Calu3 (cell line): Measurements from ENCODE around the gene DCP1A. TPM values are rescaled to one million over a fixed set of nuclear protein-coding genes. Genes with fewer than 3 reads are reported as not detected.

Experiments
- Bru-seq: library from RNA; stranded (reverse); fragments of 400-500 nt; gene quantifications from one replicate; lab custom pipeline; 2021; lab: Mats Ljungman, UMichigan
- BruChase-seq, 2 experiments: library from RNA; stranded (reverse); fragments of 400-500 nt; gene quantifications; one replicate each; lab custom pipeline; 2021; lab: Mats Ljungman, UMichigan
- BruUV-seq: library from RNA; stranded (reverse); fragments of 400-500 nt; replicated peaks from 2 replicates; lab custom pipeline; 2021; lab: Mats Ljungman, UMichigan
- CTCF ChIA-PET: fragments of 300-600 bp; sonication (Branson Sonifier 250); formaldehyde crosslinking; loops from one replicate; lab custom pipeline; 2022; ENCODE audit warnings: antibody characterized with exemption; lab: Charles Lee
- DNase-seq: peaks from one replicate; pipeline ENCODE4 v3.0.0; 2022
- H3K27ac Mint-ChIP-seq: one replicate; pipeline ENCODE4 v1.8.0; 2022; ENCODE audit warnings: mixed read lengths; ENCODE audit not compliant: unreplicated experiment
- H3K27me3 Mint-ChIP-seq: one replicate; pipeline ENCODE4 v1.8.0; 2022; ENCODE audit warnings: mixed read lengths; ENCODE audit not compliant: unreplicated experiment
- H3K36me3 Mint-ChIP-seq: one replicate; pipeline ENCODE4 v1.8.0; 2022; ENCODE audit warnings: mild to moderate bottlenecking, moderate library complexity, mixed read lengths; ENCODE audit not compliant: insufficient read depth, unreplicated experiment
- H3K4me1 Mint-ChIP-seq: one replicate; pipeline ENCODE4 v1.8.0; 2022; ENCODE audit warnings: mild to moderate bottlenecking, low read depth, mixed read lengths; ENCODE audit not compliant: unreplicated experiment
- H3K4me3 Mint-ChIP-seq: one replicate; pipeline ENCODE4 v1.8.0; 2022; ENCODE audit warnings: mild to moderate bottlenecking, low read depth, moderate library complexity, mixed read lengths; ENCODE audit not compliant: unreplicated experiment
- H3K9me3 Mint-ChIP-seq: one replicate; pipeline ENCODE4 v1.8.0; 2022; ENCODE audit warnings: low read depth, mixed read lengths; ENCODE audit not compliant: unreplicated experiment
- CTCF ChIP-seq: fragments of 200-600 bp; IDR thresholded peaks from one replicate; pipeline ENCODE4 v1.8.0; 2022; ENCODE audit warnings: antibody characterized with exemption; ENCODE audit not compliant: unreplicated experiment
- intact Hi-C: fragments of 100-400 bp; cut with micrococcal nuclease; formaldehyde crosslinking; loops from one replicate; pipeline ENCODE4 v1.10.0; 2022; ENCODE audit not compliant: unreplicated experiment
- long read RNA-seq: library from polyadenylated mRNA; stranded (forward); transcript quantifications from one replicate; pipeline ENCODE4 v2.0.0, GENCODE V29; 2022
- total RNA-seq: library from RNA; stranded (reverse); gene quantifications from 2 replicates; pipeline ENCODE4 v1.2.3, GENCODE V29; 2022

DCP1A gene
- 27.4 and 27.8 TPM in 2 replicates for total RNA-seq
- Bru-seq, nascent RNA, result percentile 86 among the genes with signal in this experiment
- percentile 70 among the genes with signal in this experiment for BruChase-seq, experiment 1, labeled RNA remaining after a 6-hour chase
- BruChase-seq, experiment 2, labeled RNA remaining after a 2-hour chase, result percentile 81 among the genes with signal in this experiment
- long read RNA-seq, full-length matches to known transcripts, result 33 of 54 reads
- long read RNA-seq, partial matches to known transcripts, result 1 of 54 reads
- long read RNA-seq, other reads (novel, unspliced or antisense), result 20 of 54 reads

GRCh38 chr3:53347261-53348064 is at the start of gene DCP1A:
Gene DCP1A (minus strand): TSS chr3:53347543. CDS start chr3:53347517, 26 bp downstream.
- Mint-ChIP-seq H3K36me3 (peaks cover 25% of the 10 kb centered on the region), H3K9me3 (no peaks in the 10 kb centered on the region), H3K27me3 (no peaks in the 10 kb centered on the region), H3K4me1 (peaks cover 5% of the 10 kb centered on the region), H3K27ac (peak within 1 kb of the TSS; percentile 74), H3K4me3 (peak within 1 kb of the TSS; percentile 81)
- CTCF ChIA-PET, result interaction anchor here (0.6 to 1.2 kb wide), 7 partner anchors 10 to 158 kb away, joined by 3 to 7 read pairs (median 3); no protein-coding TSS in a partner anchor
- DNase-seq, result peak; percentile 96
- BruUV-seq, result TSS peak; percentile 90
- intact Hi-C loops, result no loop called here
- no peak for TF ChIP-seq CTCF

- H3K4me3 Mint-ChIP-seq, result no peak overlapping the region
- no peak for TF ChIP-seq CTCF
- no peak for DNase-seq
- H3K27ac Mint-ChIP-seq, result no peak overlapping the region
- H3K9me3 Mint-ChIP-seq, result peaks cover 2% of the 10 kb centered on the region
- no peaks in the 10 kb centered on the region for H3K4me1 Mint-ChIP-seq
- no TSS peak for BruUV-seq
- H3K27me3 Mint-ChIP-seq, result no peaks in the 10 kb centered on the region
- no peaks in the 10 kb centered on the region for H3K36me3 Mint-ChIP-seq
- intact Hi-C loops, result no loop called here
- CTCF ChIA-PET, result no interaction called here
Observed at GRCh38 chr3:53384465-53385423, 37.4 kb upstream of the DCP1A start.

GRCh38 chr3:53382106-53382505 is 34.8 kb upstream of the DCP1A start:
- Mint-ChIP-seq H3K36me3 (no peaks in the 10 kb centered on the region), H3K27ac (no peak overlapping the region), H3K4me1 (no peaks in the 10 kb centered on the region), H3K27me3 (no peaks in the 10 kb centered on the region), H3K4me3 (no peak overlapping the region), H3K9me3 (peaks cover 2% of the 10 kb centered on the region)
- no TSS peak for BruUV-seq
- DNase-seq, result no peak
- intact Hi-C loops, result no loop called here
- CTCF ChIA-PET, result no interaction called here
- no peak for TF ChIP-seq CTCF

- no TSS peak for BruUV-seq
- no peak for DNase-seq
- intact Hi-C loops, result no loop called here
- Mint-ChIP-seq H3K4me1 (no peaks in the 10 kb centered on the region), H3K27ac (no peak overlapping the region), H3K36me3 (no peaks in the 10 kb centered on the region), H3K4me3 (no peak overlapping the region), H3K9me3 (no peaks in the 10 kb centered on the region), H3K27me3 (no peaks in the 10 kb centered on the region)
- no peak for TF ChIP-seq CTCF
- CTCF ChIA-PET, result no interaction called here
Observed at GRCh38 chr3:53380306-53380705, 33.0 kb upstream of the DCP1A start.
